Hepatocyte (in vitro differentiated cells): ENCODE measurements around the gene ACKR1.

Experiments
- EZH2 ChIP-seq: fragments of 200-600 bp; sonication (generic); IDR thresholded peaks from 2 replicates; pipeline ENCODE4 v1.6.1; 2016; ENCODE audit warnings: antibody characterized with exemption, mild to moderate bottlenecking, borderline replicate concordance
- EZH2phosphoT487 ChIP-seq: fragments of 200-600 bp; sonication (generic); IDR thresholded peaks from one replicate; pipeline ENCODE4 v1.6.1; 2018; ENCODE audit warnings: antibody characterized with exemption, mild to moderate bottlenecking, low read depth, moderate library complexity; ENCODE audit not compliant: unreplicated experiment, severe bottlenecking
- TF ChIP-seq, protein P1 (sequence below): fragments of 200-600 bp; sonication (generic); IDR thresholded peaks from 2 replicates; pipeline ENCODE4 v1.5.1; 2016; ENCODE audit warnings: antibody characterized with exemption, mild to moderate bottlenecking; ENCODE audit not compliant: poor library complexity

DNA sequence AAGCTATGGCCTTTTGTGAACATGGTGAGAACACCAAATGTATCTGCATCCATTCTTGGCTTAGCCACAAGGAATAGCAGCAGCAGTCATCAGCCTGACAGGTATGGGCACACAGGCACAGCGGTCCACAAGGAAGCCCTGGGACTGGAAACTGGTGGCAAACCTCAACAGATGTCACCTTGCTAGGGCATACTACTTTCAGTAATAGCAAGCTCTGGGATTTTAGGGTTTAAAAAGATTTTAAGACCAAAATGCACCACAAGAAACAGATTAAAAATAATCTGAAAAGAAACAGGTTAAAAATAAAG lies 43.0 kb upstream of the ACKR1 start:
- TF ChIP-seq, protein P1, sequence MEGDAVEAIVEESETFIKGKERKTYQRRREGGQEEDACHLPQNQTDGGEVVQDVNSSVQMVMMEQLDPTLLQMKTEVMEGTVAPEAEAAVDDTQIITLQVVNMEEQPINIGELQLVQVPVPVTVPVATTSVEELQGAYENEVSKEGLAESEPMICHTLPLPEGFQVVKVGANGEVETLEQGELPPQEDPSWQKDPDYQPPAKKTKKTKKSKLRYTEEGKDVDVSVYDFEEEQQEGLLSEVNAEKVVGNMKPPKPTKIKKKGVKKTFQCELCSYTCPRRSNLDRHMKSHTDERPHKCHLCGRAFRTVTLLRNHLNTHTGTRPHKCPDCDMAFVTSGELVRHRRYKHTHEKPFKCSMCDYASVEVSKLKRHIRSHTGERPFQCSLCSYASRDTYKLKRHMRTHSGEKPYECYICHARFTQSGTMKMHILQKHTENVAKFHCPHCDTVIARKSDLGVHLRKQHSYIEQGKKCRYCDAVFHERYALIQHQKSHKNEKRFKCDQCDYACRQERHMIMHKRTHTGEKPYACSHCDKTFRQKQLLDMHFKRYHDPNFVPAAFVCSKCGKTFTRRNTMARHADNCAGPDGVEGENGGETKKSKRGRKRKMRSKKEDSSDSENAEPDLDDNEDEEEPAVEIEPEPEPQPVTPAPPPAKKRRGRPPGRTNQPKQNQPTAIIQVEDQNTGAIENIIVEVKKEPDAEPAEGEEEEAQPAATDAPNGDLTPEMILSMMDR, result no peak
- no peak for TF ChIP-seq EZH2
- no peak for TF ChIP-seq EZH2phosphoT487
